Ishikawa (cell line): Measurements from ENCODE around the gene PALLD.

Experiments
- CEBPB ChIP-seq: IDR thresholded peaks from 2 replicates; pipeline ENCODE4 v1.6.1; 2012
- CREB1 ChIP-seq: IDR thresholded peaks from 2 replicates; pipeline ENCODE4 v1.6.1; 2012; ENCODE audit warnings: low read depth
- EGR1 ChIP-seq: IDR thresholded peaks from 2 replicates; pipeline ENCODE4 v1.6.1; 2012
- EP300 ChIP-seq: IDR thresholded peaks from 2 replicates; pipeline ENCODE4 v1.6.1; 2012; ENCODE audit warnings: borderline replicate concordance
- NFIC ChIP-seq: IDR thresholded peaks from 2 replicates; pipeline ENCODE4 v1.6.1; 2012
- RAD21 ChIP-seq: IDR thresholded peaks from 2 replicates; pipeline ENCODE4 v1.6.1; 2012; ENCODE audit warnings: low read depth
- REST ChIP-seq: IDR thresholded peaks from 2 replicates; pipeline ENCODE4 v1.6.1; 2012; ENCODE audit warnings: low read depth, mild to moderate bottlenecking
- TAF1 ChIP-seq: IDR thresholded peaks from 2 replicates; pipeline ENCODE4 v1.6.1; 2012; ENCODE audit warnings: low read depth, mild to moderate bottlenecking
- TCF12 ChIP-seq: IDR thresholded peaks from 2 replicates; pipeline ENCODE4 v1.6.1; 2012; ENCODE audit warnings: low read depth
- TEAD4 ChIP-seq: IDR thresholded peaks from 2 replicates; pipeline ENCODE4 v1.6.1; 2012
- YY1 ChIP-seq: IDR thresholded peaks from 2 replicates; pipeline ENCODE4 v1.6.1; 2012; ENCODE audit warnings: low read depth
- ZBTB7A ChIP-seq: IDR thresholded peaks from 2 replicates; pipeline ENCODE4 v1.6.1; 2012; ENCODE audit warnings: low read depth
- TF ChIP-seq, protein P1 (sequence below): IDR thresholded peaks from 2 replicates; pipeline ENCODE4 v1.6.1; 2012
- TF ChIP-seq, protein P2 (sequence below): IDR thresholded peaks from 2 replicates; pipeline ENCODE4 v1.6.1; 2012

GRCh38 chr4:168503652-168504362, 7.0 kb downstream of the PALLD start:
- no peak for TF ChIP-seq EGR1
- TF ChIP-seq EP300 = no peak
- no peak for TF ChIP-seq RAD21
- TF ChIP-seq CREB1 = no peak
- TF ChIP-seq, protein P1, sequence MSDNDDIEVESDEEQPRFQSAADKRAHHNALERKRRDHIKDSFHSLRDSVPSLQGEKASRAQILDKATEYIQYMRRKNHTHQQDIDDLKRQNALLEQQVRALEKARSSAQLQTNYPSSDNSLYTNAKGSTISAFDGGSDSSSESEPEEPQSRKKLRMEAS = no peak
- TF ChIP-seq REST = no peak
- TF ChIP-seq CEBPB = no peak
- TF ChIP-seq TAF1 = no peak
- TF ChIP-seq, protein P2, sequence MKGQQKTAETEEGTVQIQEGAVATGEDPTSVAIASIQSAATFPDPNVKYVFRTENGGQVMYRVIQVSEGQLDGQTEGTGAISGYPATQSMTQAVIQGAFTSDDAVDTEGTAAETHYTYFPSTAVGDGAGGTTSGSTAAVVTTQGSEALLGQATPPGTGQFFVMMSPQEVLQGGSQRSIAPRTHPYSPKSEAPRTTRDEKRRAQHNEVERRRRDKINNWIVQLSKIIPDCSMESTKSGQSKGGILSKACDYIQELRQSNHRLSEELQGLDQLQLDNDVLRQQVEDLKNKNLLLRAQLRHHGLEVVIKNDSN = no peak
- no peak for TF ChIP-seq NFIC
- TF ChIP-seq TEAD4 = no peak
- TF ChIP-seq TCF12 = no peak
- TF ChIP-seq YY1 = no peak
- TF ChIP-seq ZBTB7A = no peak
